IMR-90 (cell line): Measurements from ENCODE around the gene SP140.

Source experiments
- CTCF ChIP-seq: conservative IDR thresholded peaks from 2 replicates; pipeline ENCODE4 v1.5.1; 2012; ENCODE audit warnings: mild to moderate bottlenecking, low read depth, low read length, improper control_type of control experiment
- FOS ChIP-seq: fragments of 150-350 bp; IDR thresholded peaks from 2 replicates; pipeline ENCODE4 v1.6.1; 2016; ENCODE audit warnings: low read depth, low read length
- NFE2L2 ChIP-seq: fragments of 150-350 bp; IDR thresholded peaks from 2 replicates; pipeline ENCODE4 v1.6.1; 2016; ENCODE audit warnings: low read depth, mild to moderate bottlenecking, low read length
- POLR2A ChIP-seq: IDR thresholded peaks from 2 replicates; pipeline ENCODE4 v1.6.1; 2012; ENCODE audit warnings: mild to moderate bottlenecking, low read depth, low read length
- SMC3 ChIP-seq: fragments of 150-350 bp; IDR thresholded peaks from 2 replicates; pipeline ENCODE4 v1.6.1; 2016; ENCODE audit warnings: low read depth, mild to moderate bottlenecking, antibody characterized with exemption, low read length, moderate library complexity

GRCh38 chr2:230256733-230257332 is 31.3 kb downstream of the SP140 start:
- TF ChIP-seq CTCF, result no peak
- no peak for TF ChIP-seq POLR2A
- TF ChIP-seq FOS, result no peak
- TF ChIP-seq NFE2L2, result no peak
- TF ChIP-seq SMC3, result no peak
